CD14-positive monocyte (primary cell): ENCODE results near the gene SECISBP2. TPM values are rescaled to one million over a fixed set of nuclear protein-coding genes. Genes with fewer than 3 reads are reported as not detected.

Experiments
- DNase-seq, 3 donors: peaks; one replicate each; pipeline ENCODE4 v3.0.0-alpha.2; 2011 to 2022
- H2AFZ ChIP-seq: 2 replicates; pipeline ENCODE4 v1.6.0; 2012; ENCODE audit warnings: mild to moderate bottlenecking, low read depth, low read length, inconsistent platforms; ENCODE audit not compliant: insufficient read depth, poor library complexity, severe bottlenecking
- H3K27ac ChIP-seq, 2 donors: 1 replicate in 1 of 2; 2 replicates in 1 of 2; pipeline ENCODE4 v1.5.1; 2012 to 2013; ENCODE audit warnings: low read length in 2 of 2, control low read depth in 1 of 2, inconsistent platforms in 1 of 2, low read depth in 1 of 2, mild to moderate bottlenecking in 1 of 2
- H3K27me3 ChIP-seq, 2 donors: one replicate each; pipeline versions ENCODE4 v1.6.0 to v1.6.1; 2011 to 2013; ENCODE audit warnings: low read length in 2 of 2; ENCODE audit not compliant: control insufficient read depth in 2 of 2, insufficient read depth in 2 of 2
- H3K36me3 ChIP-seq, 2 donors: replicated peaks in 1 of 2; 1 replicate in 1 of 2; 2 replicates in 1 of 2; pipeline versions ENCODE4 v1.5.1 to v1.6.1; 2012 to 2013; ENCODE audit warnings: low read length in 2 of 2, control low read depth in 1 of 2, inconsistent platforms in 1 of 2, mild to moderate bottlenecking in 1 of 2; ENCODE audit not compliant: insufficient read depth in 2 of 2, control insufficient read depth in 1 of 2
- H3K4me1 ChIP-seq, 2 donors: 1 replicate in 1 of 2; 2 replicates in 1 of 2; pipeline versions ENCODE4 v1.5.1 to v1.6.1; 2012 to 2013; ENCODE audit warnings: low read length in 2 of 2, control low read depth in 1 of 2, inconsistent platforms in 1 of 2, mild to moderate bottlenecking in 1 of 2, moderate library complexity in 1 of 2; ENCODE audit not compliant: insufficient read depth in 2 of 2, control insufficient read depth in 1 of 2
- H3K4me2 ChIP-seq: replicated peaks from 2 replicates; pipeline ENCODE3; 2012; ENCODE audit warnings: low read length, moderate library complexity, mild to moderate bottlenecking; ENCODE audit not compliant: poor library complexity, severe bottlenecking; ENCODE audit errors: extremely low read depth
- H3K4me3 ChIP-seq, 3 experiments: fragments of 200-600 bp in 1 of 3; sonication (generic) in 1 of 3; replicated peaks in 1 of 3; 1 replicate in 2 of 3; 2 replicates in 1 of 3; pipeline ENCODE4 v1.5.1; 2011 to 2013; ENCODE audit warnings: low read length in 3 of 3, mild to moderate bottlenecking in 3 of 3, control low read depth in 2 of 3, low read depth in 2 of 3, inconsistent platforms in 1 of 3, moderate library complexity in 1 of 3
- H3K79me2 ChIP-seq: 2 replicates; pipeline ENCODE4 v1.6.0; 2012; ENCODE audit warnings: mild to moderate bottlenecking, control low read depth, inconsistent platforms, low read length, moderate library complexity; ENCODE audit not compliant: insufficient read depth
- H3K9ac ChIP-seq: 2 replicates; pipeline ENCODE4 v1.6.0; 2017; ENCODE audit warnings: low read length, mild to moderate bottlenecking; ENCODE audit not compliant: insufficient read depth, poor library complexity, severe bottlenecking
- H3K9me3 ChIP-seq, 2 donors: replicated peaks in 1 of 2; 1 replicate in 1 of 2; 2 replicates in 1 of 2; pipeline versions ENCODE4 v1.5.1 to v1.6.1; 2012 to 2013; ENCODE audit warnings: low read length in 2 of 2, control low read depth in 1 of 2; ENCODE audit not compliant: control insufficient read depth in 1 of 2, insufficient read depth in 1 of 2
- H4K20me1 ChIP-seq: 2 replicates; pipeline ENCODE4 v1.6.0; 2012; ENCODE audit warnings: mild to moderate bottlenecking, low read length, control low read depth, moderate library complexity; ENCODE audit not compliant: insufficient read depth
- H3K27ac Mint-ChIP-seq, 7 donors: one replicate each; pipeline ENCODE4 v1.8.0; 2020; ENCODE audit warnings: mild to moderate bottlenecking in 7 of 7, mixed read lengths in 7 of 7, moderate library complexity in 6 of 7, inconsistent platforms in 2 of 7
- H3K27me3 Mint-ChIP-seq, 3 donors: one replicate each; pipeline ENCODE4 v1.8.0; 2021 to 2022; ENCODE audit warnings: low read depth in 3 of 3, mild to moderate bottlenecking in 3 of 3, mixed read lengths in 3 of 3, moderate library complexity in 3 of 3, inconsistent platforms in 1 of 3
- H3K36me3 Mint-ChIP-seq, 2 donors: one replicate each; pipeline ENCODE4 v1.8.0; 2020; ENCODE audit warnings: mixed read lengths in 2 of 2, inconsistent platforms in 1 of 2, mild to moderate bottlenecking in 1 of 2
- H3K4me1 Mint-ChIP-seq: one replicate; pipeline ENCODE4 v1.8.0; 2020; ENCODE audit warnings: mild to moderate bottlenecking, mixed read lengths
- H3K4me3 Mint-ChIP-seq, 2 donors: one replicate each; pipeline ENCODE4 v1.8.0; 2020; ENCODE audit warnings: mild to moderate bottlenecking in 2 of 2, mixed read lengths in 2 of 2, moderate library complexity in 1 of 2
- H3K9me3 Mint-ChIP-seq, 7 donors: one replicate each; pipeline ENCODE4 v1.8.0; 2020 to 2022; ENCODE audit warnings: mixed read lengths in 7 of 7, mild to moderate bottlenecking in 6 of 7, moderate library complexity in 6 of 7, inconsistent platforms in 2 of 7
- CTCF ChIP-seq: fragments of 200-600 bp; IDR thresholded peaks from one replicate; pipeline ENCODE4 v1.8.0; 2022; ENCODE audit warnings: antibody characterized with exemption, mild to moderate bottlenecking
- WGBS: methylation state at CpG from one replicate; pipeline ENCODE4 v1.1.5; 2013; ENCODE audit warnings: missing lambda C conversion rate; ENCODE audit not compliant: insufficient coverage; 5-methylcytosine and 5-hydroxymethylcytosine counted together
- intact Hi-C, 2 donors: fragments of 100-400 bp; cut with micrococcal nuclease; formaldehyde crosslinking; loops; one replicate each; pipeline versions ENCODE4 v1.15.0 to v1.15.1; 2023
- polyA plus RNA-seq, 3 donors: library from polyadenylated mRNA; depleted of rRNA in 1 of 3; unstranded in 2 of 3; stranded (reverse) in 1 of 3; fragments of 300-500 nt in 2 of 3; fragments of >200 nt in 1 of 3; fragmentation: Illumina TruSeq in 2 of 3; gene quantifications; 1 replicate in 2 of 3; 2 replicates in 1 of 3; pipeline ENCODE4 v1.2.3, GENCODE V29; 2012 to 2021

Gene SECISBP2
- polyA plus RNA-seq, 3 donors, result 8.6 to 51.4 (median 9.8) TPM

DNA sequence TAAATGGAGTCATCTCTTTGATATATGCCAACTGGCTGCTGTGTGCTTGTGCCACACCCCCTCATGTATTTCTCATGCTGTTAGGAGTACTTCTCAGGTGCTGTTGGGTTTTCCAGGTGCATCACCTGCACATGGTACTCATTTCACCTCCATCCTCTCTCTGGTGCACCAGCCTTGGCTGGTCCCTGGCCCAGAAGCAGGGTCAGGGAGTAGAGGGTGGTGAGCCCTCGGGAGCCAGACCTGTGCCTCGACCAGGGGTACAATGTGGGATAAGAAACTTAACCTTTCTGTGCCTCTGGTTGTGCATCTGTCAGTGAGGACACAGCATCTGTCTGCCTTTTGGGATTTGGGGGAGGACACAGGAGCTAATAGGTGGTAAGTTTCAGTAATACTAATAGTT lies 38.5 kb downstream of the SECISBP2 start:
- Mint-ChIP-seq H3K27ac (peak overlapping the region in 1 of 7 donors; percentile 33), H3K9me3 (no peaks in the 10 kb centered on the region), H3K27me3 (no peaks in the 10 kb centered on the region), H3K36me3 (peaks cover 89 to 96% of the 10 kb centered on the region in 2 donors), H3K4me3 (no peak overlapping the region), H3K4me1 (peaks cover 21% of the 10 kb centered on the region)
- H4K20me1 ChIP-seq, result peaks cover 27% of the 10 kb centered on the region
- H3K79me2 ChIP-seq, result peaks cover 7% of the 10 kb centered on the region
- no peak for DNase-seq
- H3K36me3 ChIP-seq, result peaks cover 85 to 90% of the 10 kb centered on the region in 2 donors
- H3K27me3 ChIP-seq, result no peaks in the 10 kb centered on the region
- 94% methylated on average over 2 of the region's 2 CpGs for WGBS
- H3K9ac ChIP-seq, result no peak overlapping the region
- no peak overlapping the region for H3K27ac ChIP-seq
- peaks cover 13 to 15% of the 10 kb centered on the region in 2 donors for H3K4me1 ChIP-seq
- H3K4me2 ChIP-seq, result no peak overlapping the region
- intact Hi-C loops, result no loop called here
- no peak for TF ChIP-seq CTCF
- no peak overlapping the region for H2AFZ ChIP-seq
- no peaks in the 10 kb centered on the region for H3K9me3 ChIP-seq
- no peak overlapping the region for H3K4me3 ChIP-seq

GRCh38 chr9:89357331-89358197 lies 39.3 kb downstream of the SECISBP2 start:
- WGBS, result 100% methylated on average over 3 of the region's 8 CpGs
- Histone ChIP-seq H3K36me3 (peaks cover 92 to 98% of the 10 kb centered on the region in 2 donors), H3K4me1 (peaks cover 5 to 7% of the 10 kb centered on the region in 2 donors), H3K9me3 (no peaks in the 10 kb centered on the region), H4K20me1 (peaks cover 32% of the 10 kb centered on the region), H2AFZ (no peak overlapping the region), H3K4me2 (no peak overlapping the region), H3K79me2 (peaks cover 7% of the 10 kb centered on the region), H3K27ac (peak overlapping the region in 1 of 2 donors; percentile 10), H3K27me3 (no peaks in the 10 kb centered on the region), H3K9ac (no peak overlapping the region), H3K4me3 (no peak overlapping the region)
- Mint-ChIP-seq H3K27me3 (no peaks in the 10 kb centered on the region), H3K4me3 (no peak overlapping the region), H3K4me1 (peaks cover 13% of the 10 kb centered on the region), H3K36me3 (peaks cover 96 to 99% of the 10 kb centered on the region in 2 donors), H3K9me3 (no peaks in the 10 kb centered on the region), H3K27ac (peak overlapping the region in 5 of 7 donors; percentile 15 to 77 (median 40))
- no peak for TF ChIP-seq CTCF
- no peak for DNase-seq
- intact Hi-C loops, result no loop called here
